NCI-H460 (cell line): Measurements from ENCODE around the gene TMCO1. TPM values are rescaled to one million over a fixed set of nuclear protein-coding genes. Genes with fewer than 3 reads are reported as not detected.
"Not testable (repeated sequence)": the region's sequence is repeated elsewhere in the genome, so short reads cannot be mapped to it uniquely, and the experiment has no call there.

Source experiments
- DNase-seq: peaks from one replicate; pipeline ENCODE4 v3.0.0-alpha.2; 2016; ENCODE audit warnings: low read depth; ENCODE audit errors: extremely low read depth
- total RNA-seq: library from RNA; depleted of rRNA; stranded (reverse); fragments of >200 nt; shearing (Covaris generic); gene quantifications from 2 replicates; pipeline ENCODE4 v1.2.3, GENCODE V29; 2014; rRNA removed

Gene TMCO1
- total RNA-seq, 1 experiment from 2014 or later: 120 TPM

DNA sequence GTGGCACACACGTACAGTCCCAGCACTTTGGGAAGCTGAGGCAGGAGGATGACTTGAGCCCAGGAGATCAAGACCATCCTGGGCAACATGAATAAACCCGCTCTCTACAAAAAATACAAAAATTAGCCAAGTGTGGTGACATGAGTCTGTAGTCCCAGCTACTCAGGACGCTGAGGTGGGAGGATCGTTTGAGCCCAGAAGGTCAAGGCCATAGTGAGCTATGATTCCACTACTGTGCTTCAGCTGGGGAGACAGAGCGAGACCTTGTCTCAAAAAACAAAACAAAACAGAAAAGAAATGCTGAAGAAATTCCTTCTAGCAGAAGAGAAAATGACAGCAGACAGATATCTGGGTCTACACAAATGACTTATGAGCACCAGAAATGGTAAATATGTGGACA lies 80.6 kb downstream of the TMCO1 start:
- DNase-seq: no peak

DNA sequence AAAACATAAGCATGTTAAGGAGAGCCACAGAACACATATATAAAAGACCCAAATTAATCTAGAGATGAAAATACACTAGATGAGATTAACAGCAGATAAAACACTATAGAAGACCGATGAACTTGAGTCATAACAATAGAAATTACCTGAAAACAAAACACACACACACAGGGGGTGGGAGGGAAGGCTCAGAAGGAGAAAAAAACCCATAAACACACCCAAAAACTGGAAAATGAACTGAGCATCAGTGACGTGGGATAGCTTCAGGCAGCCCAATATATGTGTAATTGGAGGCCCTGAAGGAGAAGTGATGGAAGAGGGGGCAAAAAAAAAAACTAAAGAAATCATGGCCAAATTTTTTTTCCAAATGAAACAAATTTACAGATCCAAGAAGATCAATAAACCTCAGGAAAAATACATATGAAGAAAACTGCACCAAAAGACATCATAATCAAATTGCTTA lies 81.7 kb downstream of the TMCO1 start:
- DNase-seq: no peak

DNA sequence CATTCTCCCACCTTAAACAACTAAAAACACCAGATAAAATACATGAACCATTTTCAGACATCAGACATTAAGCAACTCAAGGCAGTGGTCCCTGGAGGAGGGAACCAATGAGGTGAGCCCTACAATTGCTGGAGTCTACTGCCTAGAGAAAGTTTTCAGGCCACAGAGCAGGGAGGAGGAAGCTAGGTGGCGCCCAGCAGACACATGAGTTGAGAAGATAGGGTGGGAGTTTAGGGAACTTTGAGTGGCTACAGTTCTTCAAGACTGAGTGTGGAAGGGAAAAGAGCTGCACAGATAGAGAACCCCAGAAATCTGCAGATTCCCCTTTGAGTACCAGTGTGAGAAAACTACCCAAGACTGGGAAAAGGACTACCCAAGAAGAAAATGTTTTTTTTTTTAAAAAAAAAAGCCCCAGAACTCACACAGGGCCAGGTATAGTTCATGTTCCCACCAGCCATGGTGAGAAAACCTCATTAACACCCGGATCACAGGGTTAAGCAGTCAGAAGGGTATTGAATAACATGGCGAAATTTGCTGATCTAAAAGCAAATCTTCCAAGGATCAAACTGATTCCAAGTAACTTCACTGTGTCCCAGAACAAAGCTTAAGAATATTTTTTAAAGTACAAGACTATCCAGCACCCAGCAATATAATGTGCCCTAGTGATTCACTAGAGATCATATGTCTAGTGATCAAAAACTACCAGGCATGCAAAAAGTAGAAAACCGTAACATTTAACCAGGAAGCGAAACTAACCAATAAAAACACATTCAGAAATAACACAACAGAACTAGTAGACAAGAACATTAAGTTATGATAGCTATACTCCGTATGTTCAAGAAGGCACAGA lies 82.3 kb downstream of the TMCO1 start:
- no peak for DNase-seq

DNA sequence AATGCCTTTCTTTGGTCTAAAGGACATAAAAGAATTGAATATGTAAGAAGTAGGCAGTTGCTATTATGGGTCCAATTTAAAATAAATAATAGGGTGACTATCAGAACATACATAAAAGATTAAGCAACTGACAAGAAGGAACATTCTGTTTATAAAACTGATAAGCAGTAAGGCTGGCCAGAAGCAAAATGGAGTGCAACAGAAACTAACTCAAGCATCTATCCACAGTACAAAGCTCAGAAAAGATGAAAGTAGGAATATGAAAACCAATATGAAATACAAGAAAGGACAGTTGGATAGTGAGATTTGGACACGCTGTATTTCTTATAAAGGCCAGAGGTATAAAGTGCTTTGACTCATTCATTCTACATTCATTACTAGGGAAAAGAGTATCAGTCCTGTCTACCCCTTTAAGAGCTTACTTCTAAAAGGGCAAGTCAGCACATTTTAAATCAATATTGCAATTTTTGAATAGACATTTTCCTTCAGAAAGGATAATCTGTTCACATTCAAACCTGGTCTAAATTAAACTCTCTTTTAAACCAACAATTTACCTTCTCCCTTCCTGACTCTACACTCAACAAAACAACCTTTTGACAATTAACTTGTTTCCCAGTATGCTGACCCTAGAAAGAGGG lies 84.7 kb downstream of the TMCO1 start:
- no peak for DNase-seq

DNA sequence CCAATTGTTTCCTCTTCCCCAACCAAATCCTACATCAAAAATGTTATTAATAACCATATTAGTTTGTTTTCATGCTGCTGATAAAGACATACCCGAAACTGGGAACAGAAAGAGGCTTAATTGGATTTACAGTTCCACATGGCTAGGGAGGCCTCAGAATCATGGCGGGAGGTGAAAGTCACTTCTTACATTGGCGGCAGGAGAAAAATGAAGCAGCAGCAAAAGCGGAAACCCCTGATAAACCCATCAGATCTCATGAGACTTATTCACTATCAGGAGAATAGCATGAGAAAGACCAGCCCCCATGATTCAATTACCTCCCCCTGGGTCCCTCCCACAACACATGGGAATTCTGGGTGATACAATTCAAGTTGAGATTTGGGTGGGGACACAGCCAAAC lies 87.9 kb downstream of the TMCO1 start:
- DNase-seq: not testable (repeated sequence)

DNA sequence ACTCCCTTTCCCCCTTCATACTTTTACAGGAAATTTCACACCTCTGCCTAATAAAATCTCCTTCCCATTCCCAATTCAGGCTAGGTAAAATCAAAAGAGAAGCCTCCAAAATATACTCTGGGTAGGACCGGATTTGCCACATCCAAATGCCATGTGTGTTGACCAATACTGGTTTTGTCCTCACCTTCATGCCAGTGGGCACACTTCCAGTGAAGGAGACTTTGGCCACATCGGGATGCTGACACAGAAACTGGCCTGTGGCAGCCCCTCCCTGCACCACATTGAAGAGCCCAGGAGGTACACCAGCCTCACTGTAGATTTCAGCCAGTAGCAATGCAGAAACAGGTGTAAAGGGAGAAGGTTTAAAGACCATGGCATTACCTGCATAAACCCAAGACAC lies 88.4 kb downstream of the TMCO1 start:
- no peak for DNase-seq

DNA sequence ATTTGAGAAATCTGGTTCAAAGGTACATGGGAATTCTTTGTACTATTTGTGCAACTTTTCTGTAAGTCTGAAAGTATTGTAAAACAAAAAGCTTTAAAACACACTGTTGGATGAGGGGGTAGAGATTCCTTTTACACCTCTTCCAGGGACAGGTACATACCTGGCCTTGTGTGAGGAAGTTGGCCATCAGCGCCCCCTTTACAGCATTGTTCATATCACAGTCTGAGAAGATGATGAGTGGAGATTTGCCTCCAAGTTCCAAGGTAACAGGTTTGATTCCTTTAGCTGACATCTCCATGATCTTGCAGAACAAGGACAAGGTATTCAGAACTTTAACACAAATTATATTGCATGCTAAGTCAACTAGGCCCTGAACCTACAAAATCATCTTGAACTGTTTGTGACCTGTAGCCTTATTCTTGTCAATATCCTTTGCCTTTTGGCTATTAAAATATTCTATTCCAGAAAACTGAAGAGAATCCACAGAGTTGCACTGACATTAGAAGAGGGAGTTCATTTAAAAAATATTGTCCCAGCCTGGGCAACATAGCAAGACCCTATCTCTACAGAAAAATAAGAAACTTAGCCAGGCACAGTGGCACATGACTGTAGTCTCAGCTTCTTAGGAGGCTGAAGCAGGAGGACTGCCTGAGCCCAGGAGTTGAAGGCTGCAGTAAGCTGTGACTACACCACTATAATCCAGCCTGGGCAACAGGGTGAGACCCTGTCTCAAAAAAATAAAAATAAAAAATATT lies 89.2 kb downstream of the TMCO1 start:
- no peak for DNase-seq

DNA sequence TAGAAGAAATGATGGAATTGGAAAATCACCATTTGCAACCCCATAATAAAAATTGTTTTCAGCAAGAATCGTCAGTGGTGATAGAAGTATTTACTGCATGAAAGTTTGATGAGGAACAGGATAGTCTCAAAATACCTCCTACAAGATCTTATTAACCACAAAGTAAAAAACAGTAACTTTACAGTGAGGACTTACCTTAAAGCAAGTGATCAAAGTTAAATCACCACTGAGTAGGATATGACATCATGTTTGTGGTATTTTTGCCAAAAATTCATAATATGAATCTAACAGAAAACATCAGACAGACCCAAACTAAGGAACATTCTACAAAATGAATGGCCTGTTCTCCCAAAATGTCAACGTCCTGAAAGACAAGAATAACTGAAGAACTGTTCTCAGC lies 90.2 kb downstream of the TMCO1 start:
- no peak for DNase-seq

Other genes with a start within 250 kb of the TMCO1 start
- not detected in 2 replicates for gene LRRC52, start 224.9 kb downstream of the TMCO1 start, total RNA-seq
- gene MGST3, start 137.6 kb downstream of the TMCO1 start, total RNA-seq: 156 and 158 TPM in 2 replicates
- gene ALDH9A1, start 70.3 kb downstream of the TMCO1 start, total RNA-seq: 78.5 and 87.8 TPM in 2 replicates
- gene UCK2, start 58.7 kb upstream of the TMCO1 start, total RNA-seq: 215 and 219 TPM in 2 replicates